ENCODE data around the gene DDX5. TPM values are rescaled to one million over a fixed set of nuclear protein-coding genes. Genes with fewer than 3 reads are reported as not detected.
A peak's percentile ranks its signal among the peaks of the same experiment; 100 is the strongest.

Gene DDX5
- total RNA-seq, 1 donor from 2014 or later = 262 TPM

GRCh38 chr17:64515829-64516228 lies 9.7 kb upstream of the DDX5 start:
- DNase-seq = no peak
- intact Hi-C loops (cut with DNase I) = no loop called here
- ATAC-seq (ENCODE audit: poor library complexity) = no peak

- DNase-seq (no peak), ATAC-seq (ENCODE audit: poor library complexity) (no peak)
- intact Hi-C loops (cut with DNase I) = no loop called here
Observed at GRCh38 chr17:64515419-64515818, 9.3 kb upstream of the DDX5 start.

GRCh38 chr17:64509179-64509578 lies 3.1 kb upstream of the DDX5 start:
- intact Hi-C loops (cut with DNase I) = no loop called here
- DNase-seq (no peak), ATAC-seq (ENCODE audit: poor library complexity) (no peak)

DNA sequence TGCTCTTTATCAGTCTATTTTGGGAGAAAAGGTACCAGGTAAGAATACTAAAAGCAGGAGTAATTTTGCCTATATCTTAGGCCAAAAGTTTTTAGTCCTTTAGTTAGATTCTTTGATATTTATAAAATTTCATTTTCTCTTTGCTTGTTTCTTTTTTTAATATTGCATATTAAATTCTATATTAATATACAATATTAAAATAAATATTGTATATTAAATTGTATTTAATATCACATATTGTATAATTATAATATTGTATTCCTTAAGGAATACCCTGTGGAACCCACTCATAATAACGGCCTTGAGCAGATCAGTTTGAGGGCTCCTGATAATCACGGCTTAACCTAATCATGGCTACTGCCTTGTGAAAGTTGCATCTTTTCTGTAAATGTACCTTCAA lies 2.6 kb upstream of the DDX5 start:
- DNase-seq (no peak), ATAC-seq (ENCODE audit: poor library complexity) (no peak)
- intact Hi-C loops (cut with DNase I) = no loop called here

GRCh38 chr17:64507413-64507782 lies 1.3 kb upstream of the DDX5 start:
- peak; percentile 26 for ATAC-seq (ENCODE audit: poor library complexity)
- intact Hi-C loops (cut with DNase I) = no loop called here
- DNase-seq = no peak

DNA sequence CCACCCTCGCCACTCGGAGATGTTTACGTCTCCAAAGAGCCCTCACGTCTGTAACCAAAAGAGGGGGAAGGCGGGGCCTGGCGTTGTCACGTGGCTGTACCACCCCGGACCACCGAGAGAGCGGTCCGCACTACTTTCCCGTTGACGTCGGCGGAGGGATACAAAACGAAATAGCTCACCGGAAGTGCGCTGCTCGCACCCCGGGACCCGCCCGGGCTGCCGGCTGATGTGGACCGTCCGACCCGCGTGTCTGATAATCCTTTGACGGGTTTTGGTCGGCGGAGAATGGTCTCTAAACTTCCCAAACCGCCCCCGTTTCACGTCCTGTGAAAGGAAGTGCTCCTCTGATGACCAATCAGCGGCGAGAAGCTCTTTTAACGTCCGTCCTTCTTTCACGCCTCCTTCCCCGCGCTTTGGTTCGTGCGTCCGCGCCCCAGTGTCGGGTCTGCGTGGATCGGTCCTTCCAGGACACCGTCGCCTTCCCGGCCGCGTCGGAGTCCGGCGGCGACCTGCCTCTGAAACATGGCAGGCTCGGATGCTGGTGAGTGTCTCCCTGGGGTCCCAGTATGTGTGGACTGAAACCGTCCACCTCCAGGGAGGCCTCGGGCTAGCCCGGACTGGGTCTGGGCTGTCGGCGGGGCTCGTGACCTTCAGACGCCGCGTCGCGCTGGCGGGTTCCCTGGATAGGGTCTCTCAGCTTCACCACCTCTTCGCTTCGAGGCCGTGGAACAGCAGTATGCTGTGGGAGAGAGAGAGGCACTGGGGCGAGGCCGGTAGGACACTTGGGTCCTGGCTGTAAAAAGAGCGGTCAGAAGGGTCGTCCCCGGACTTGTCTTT lies 705 bp upstream of the DDX5 start, which contains the start of gene CEP95:
Gene CEP95 (plus strand): TSS at position 402 of the 837 bp plus-strand sequence. CDS start 121 bp downstream, at position 523.
- peak; percentile 84 for ATAC-seq (ENCODE audit: poor library complexity)
- peak; percentile 96 for DNase-seq
- intact Hi-C loops (cut with DNase I) = no loop called here

GRCh38 chr17:64505340-64506200 lies 519 bp downstream of the DDX5 start:
- DNase-seq (peak; percentile 94), ATAC-seq (ENCODE audit: poor library complexity) (peak; percentile 80)
- intact Hi-C loops (cut with DNase I) = no loop called here

DNA sequence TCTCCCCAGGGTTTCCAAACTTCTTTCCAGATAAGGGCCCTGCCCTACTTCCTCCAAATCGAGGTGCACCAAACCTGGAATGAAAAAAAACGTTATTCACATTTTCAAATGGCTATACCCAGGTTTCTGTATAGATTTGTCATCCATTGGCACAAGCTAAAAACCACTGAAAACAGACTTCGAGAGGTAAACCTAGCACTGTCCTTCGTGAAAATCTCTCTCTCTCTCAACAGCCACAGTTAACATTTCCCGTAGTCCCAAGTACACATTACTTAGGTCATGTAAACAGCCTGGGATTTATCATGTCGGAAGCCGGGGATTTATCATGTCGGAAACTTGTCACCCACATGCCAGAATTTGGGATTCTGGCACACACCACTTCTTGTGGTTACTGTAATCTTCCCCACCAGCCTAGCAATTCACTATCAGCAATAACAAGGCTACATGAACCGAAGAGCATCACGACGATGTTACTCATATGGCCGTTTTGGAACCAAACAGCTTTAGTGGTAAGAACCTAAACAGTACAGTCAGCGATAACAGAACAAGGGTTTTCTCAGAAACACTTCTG lies 1.2 kb downstream of the DDX5 start:
- ATAC-seq (ENCODE audit: poor library complexity) = no peak
- no peak for DNase-seq
- intact Hi-C loops (cut with DNase I) = no loop called here

DNA sequence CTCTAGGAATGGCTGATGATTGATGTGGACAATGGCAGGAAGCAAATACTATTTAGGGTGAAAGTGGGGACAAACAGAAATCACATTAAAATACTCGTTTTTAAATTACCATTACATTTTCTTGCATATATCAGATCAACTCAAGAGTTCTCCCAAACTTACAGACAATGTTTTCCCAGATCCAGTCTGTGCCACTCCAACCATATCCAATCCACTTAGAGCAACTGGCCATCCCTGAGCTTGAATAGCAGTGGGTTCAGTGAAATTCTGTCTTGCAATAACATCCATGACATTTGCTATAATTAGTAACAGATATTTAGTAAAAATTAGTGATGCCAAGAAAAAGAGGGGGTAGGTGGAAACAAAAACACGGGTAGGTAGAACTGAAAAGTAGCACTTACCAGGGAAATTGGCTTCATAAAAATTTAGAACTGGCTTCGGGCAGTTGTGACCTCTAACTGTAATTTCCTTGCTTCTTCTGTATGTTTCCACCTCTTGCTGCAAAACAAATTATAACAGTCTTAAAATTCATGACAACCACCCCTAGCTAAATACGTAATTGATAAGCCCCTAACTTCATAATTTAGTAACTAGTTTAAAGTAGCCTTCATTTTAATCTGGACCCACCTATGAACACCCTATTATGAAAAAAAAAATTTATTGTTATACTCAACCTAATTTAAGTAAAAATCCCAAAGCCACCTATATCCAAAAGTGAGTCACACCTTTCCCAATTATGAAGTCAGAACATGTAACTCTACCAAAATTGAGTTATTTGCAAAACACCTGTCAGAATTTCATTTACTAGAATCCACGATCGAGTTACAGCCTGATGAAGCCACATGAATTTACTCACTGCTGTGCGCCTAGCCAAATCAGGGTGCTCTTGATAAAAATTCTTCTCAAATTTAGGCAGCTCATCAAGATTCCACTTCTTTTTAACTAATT lies 2.0 kb downstream of the DDX5 start:
- no peak for DNase-seq
- intact Hi-C loops (cut with DNase I) = no loop called here
- no peak for ATAC-seq (ENCODE audit: poor library complexity)

GRCh38 chr17:64503341-64503740 lies 2.7 kb downstream of the DDX5 start:
- intact Hi-C loops (cut with DNase I) = no loop called here
- no peak for ATAC-seq (ENCODE audit: poor library complexity)

GRCh38 chr17:64502809-64503208 lies 3.3 kb downstream of the DDX5 start:
- intact Hi-C loops (cut with DNase I) = no loop called here
- ATAC-seq (ENCODE audit: poor library complexity) (no peak), DNase-seq (no peak)

More at GRCh38 chr17:64503341-64503740, 2.7 kb downstream of the DDX5 start:
- no peak for DNase-seq

- intact Hi-C loops (cut with DNase I) = no loop called here
- DNase-seq (no peak), ATAC-seq (ENCODE audit: poor library complexity) (no peak)
Observed at GRCh38 chr17:64502021-64502420, 4.1 kb downstream of the DDX5 start.

- intact Hi-C loops (cut with DNase I) = no loop called here
- no peak for ATAC-seq (ENCODE audit: poor library complexity)
- DNase-seq = no peak
Observed at GRCh38 chr17:64500862-64501765, 5.0 kb downstream of the DDX5 start.

DNA sequence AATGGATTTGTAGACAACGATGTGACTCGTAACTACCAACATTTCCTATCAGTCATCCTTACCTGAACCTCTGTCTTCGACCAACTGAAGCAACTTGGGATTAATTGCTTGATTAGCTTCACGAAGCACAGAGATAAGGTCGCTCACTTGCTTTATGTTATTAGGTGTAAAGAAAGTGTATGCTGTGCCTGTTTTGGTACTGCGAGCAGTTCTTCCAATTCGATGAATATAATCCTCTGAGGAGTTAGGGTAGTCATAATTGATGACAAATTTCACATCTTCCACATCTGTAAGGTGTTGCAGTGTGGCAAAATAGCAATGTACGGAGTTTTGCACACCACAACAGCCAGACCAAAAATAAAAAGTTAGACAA lies 5.6 kb downstream of the DDX5 start:
- ATAC-seq (ENCODE audit: poor library complexity) (no peak), DNase-seq (no peak)
- intact Hi-C loops (cut with DNase I) = no loop called here

DNA sequence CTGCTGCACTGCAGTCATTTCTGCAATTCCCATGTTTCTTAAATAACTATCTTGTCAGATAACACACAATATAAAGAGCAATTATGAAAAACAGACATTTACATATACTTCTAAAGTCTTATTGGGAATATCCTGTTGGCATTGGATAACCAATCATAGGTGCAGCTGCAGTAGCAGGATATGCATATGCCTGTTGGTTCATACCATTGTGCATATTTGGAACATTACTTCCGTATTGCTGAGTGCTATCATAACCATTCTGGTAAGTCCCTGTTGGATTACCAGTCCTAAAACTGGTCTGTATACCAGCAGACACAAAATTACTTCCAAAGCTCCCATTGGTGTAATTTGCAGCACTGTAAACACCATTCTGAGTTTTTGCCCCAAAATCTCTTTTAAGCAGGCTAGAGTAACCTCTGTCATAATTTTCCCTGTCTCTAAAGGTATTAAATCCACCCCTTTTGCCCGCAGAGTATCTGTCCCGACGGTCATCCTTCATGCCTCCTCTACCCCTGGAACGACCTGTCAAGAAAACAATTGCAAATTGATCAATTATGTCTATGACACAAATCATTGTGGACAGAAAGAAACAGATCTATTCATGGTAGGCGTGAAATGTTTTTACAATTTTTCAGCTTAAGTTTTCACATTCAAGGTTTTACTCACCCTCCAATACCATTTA lies 6.1 kb downstream of the DDX5 start:
- DNase-seq = no peak
- ATAC-seq (ENCODE audit: poor library complexity) = no peak
- intact Hi-C loops (cut with DNase I) = no loop called here

GRCh38 chr17:64498308-64499203 lies 7.5 kb downstream of the DDX5 start:
- ATAC-seq (ENCODE audit: poor library complexity) (no peak), DNase-seq (no peak)
- intact Hi-C loops (cut with DNase I) = no loop called here
